A549 (cell line): ENCODE data around the gene ZNF286A. TPM values are rescaled to one million over a fixed set of nuclear protein-coding genes. Genes with fewer than 3 reads are reported as not detected.
"Not testable (repeated sequence)": the region's sequence is repeated elsewhere in the genome, so short reads cannot be mapped to it uniquely, and the experiment has no call there.

Source experiments
- ATAC-seq, 2 experiments: fragments of 200-7000 bp in 1 of 2; fragments of >200 bp in 1 of 2; cut with Nextera tagmentation in 1 of 2; cut with Tn5 transposase in 1 of 2; 3 replicates each; pipeline versions ENCODE4 v1.8.0 to v1.9.1; 2018 to 2020; ENCODE audit warnings: mild to moderate bottlenecking in 1 of 2, moderate library complexity in 1 of 2
- CTCF ChIA-PET: fragments of 300-600 bp; sonication (Branson Sonifier 250); formaldehyde crosslinking; extraction: SDS; loops from one replicate; lab custom pipeline; 2021; ENCODE audit warnings: antibody characterized with exemption, inconsistent platforms; lab: Yijun Ruan, JAX
- POLR2A ChIA-PET: fragments of 350-600 bp; formaldehyde crosslinking; extraction: SDS; loops from one replicate; lab custom pipeline; 2021; ENCODE audit warnings: antibody characterized with exemption, inconsistent platforms; lab: Yijun Ruan, JAX
- DNase-seq, 2 experiments: peaks; one replicate each; pipeline versions ENCODE4 v3.0.0 to v3.0.0-alpha.2; 2011 to 2016; ENCODE audit warnings: low read depth in 1 of 2, low spot score in 1 of 2
- FAIRE-seq: peaks from 2 replicates; lab custom pipeline; 2011; peaks lifted over from hg19 to GRCh38; lab: Jason Lieb, UNC
- H3K27ac ChIP-seq, 2 experiments: fragments of >200 bp; sonication (Bioruptor Twin); formaldehyde crosslinking; 3 replicates each; pipeline ENCODE4 v1.5.1; 2016 to 2017
- H3K4me1 ChIP-seq: fragments of >200 bp; sonication (Bioruptor Twin); formaldehyde crosslinking; 3 replicates; pipeline ENCODE4 v1.6.1; 2016
- H3K4me2 ChIP-seq: fragments of >200 bp; sonication (Bioruptor Twin); formaldehyde crosslinking; 3 replicates; pipeline ENCODE4 v1.6.1; 2016
- H3K4me3 ChIP-seq: fragments of >200 bp; sonication (Bioruptor Twin); formaldehyde crosslinking; 3 replicates; pipeline ENCODE4 v1.5.1; 2016
- H3K9me3 ChIP-seq: fragments of >200 bp; sonication (Bioruptor Twin); formaldehyde crosslinking; 3 replicates; pipeline ENCODE4 v1.6.1; 2016
- CEBPB ChIP-seq, 2 experiments: fragments of >200 bp in 1 of 2; sonication (Bioruptor Twin) in 1 of 2; formaldehyde crosslinking in 1 of 2; IDR thresholded peaks; 2 replicates each; pipeline ENCODE4 v1.6.1; 2012 to 2016
- CHD2 ChIP-seq: fragments of 150-350 bp; IDR thresholded peaks from 2 replicates; pipeline ENCODE4 v1.6.1; 2014; ENCODE audit warnings: low read length; ENCODE audit not compliant: partially characterized antibody
- EHF ChIP-seq: fragments of 250-450 bp; sonication (Bioruptor Pico); IDR thresholded peaks from 2 replicates; pipeline ENCODE4 v1.5.0; 2020; ENCODE audit warnings: mild to moderate bottlenecking
- FOXS1 ChIP-seq: fragments of 250-450 bp; sonication (Bioruptor Pico); IDR thresholded peaks from 2 replicates; pipeline ENCODE4 v1.5.0; 2020; ENCODE audit warnings: mild to moderate bottlenecking, moderate library complexity
- GATA3 ChIP-seq: IDR thresholded peaks from 2 replicates; pipeline ENCODE4 v1.6.1; 2012; ENCODE audit warnings: borderline replicate concordance
- HDAC2 ChIP-seq: fragments of 200-600 bp; sonication (generic); IDR thresholded peaks from 2 replicates; pipeline ENCODE4 v1.6.1; 2016
- HOXB5 ChIP-seq: fragments of 250-450 bp; sonication (Bioruptor Pico); IDR thresholded peaks from 2 replicates; pipeline ENCODE4 v1.5.0; 2020; ENCODE audit warnings: mild to moderate bottlenecking, moderate library complexity
- JUN ChIP-seq, 2 experiments: fragments of >200 bp; sonication (Bioruptor Twin); formaldehyde crosslinking; IDR thresholded peaks; 2 replicates in 1 of 2; 3 replicates in 1 of 2; pipeline ENCODE4 v1.6.1; 2016 to 2017
- MAZ ChIP-seq: fragments of 150-350 bp; IDR thresholded peaks from 2 replicates; pipeline ENCODE4 v1.6.1; 2014; ENCODE audit warnings: antibody characterized with exemption, low read depth, low read length, borderline replicate concordance
- MYC ChIP-seq: IDR thresholded peaks from 2 replicates; pipeline ENCODE4 v1.6.1; 2012; ENCODE audit warnings: mild to moderate bottlenecking, inconsistent platforms, low read length, improper control_type of control experiment, borderline replicate concordance
- NFE2L2 ChIP-seq: fragments of 150-350 bp; conservative IDR thresholded peaks from 2 replicates; pipeline ENCODE4 v1.6.1; 2014; ENCODE audit warnings: low read length
- NPAS2 ChIP-seq: fragments of 250-450 bp; sonication (Bioruptor Pico); IDR thresholded peaks from 2 replicates; pipeline ENCODE4 v1.8.0; 2022; ENCODE audit warnings: mild to moderate bottlenecking, moderate library complexity, borderline replicate concordance
- POLR2A ChIP-seq: IDR thresholded peaks from 2 replicates; pipeline ENCODE4 v1.6.1; 2012; ENCODE audit warnings: mild to moderate bottlenecking, low read length
- POLR2AphosphoS2 ChIP-seq: conservative IDR thresholded peaks from 2 replicates; pipeline ENCODE4 v1.6.1; 2012; ENCODE audit warnings: low read length, improper control_type of control experiment, inconsistent platforms
- RARB ChIP-seq: fragments of 250-450 bp; sonication (Bioruptor Pico); IDR thresholded peaks from 2 replicates; pipeline ENCODE4 v1.8.0; 2021; ENCODE audit warnings: mild to moderate bottlenecking, moderate library complexity
- SMC3 ChIP-seq: fragments of >200 bp; sonication (Bioruptor Twin); formaldehyde crosslinking; IDR thresholded peaks from 3 replicates; pipeline ENCODE4 v1.6.1; 2018; ENCODE audit warnings: inconsistent platforms
- ZFP36 ChIP-seq: fragments of 450-650 bp; IDR thresholded peaks from 2 replicates; pipeline ENCODE4 v1.6.1; 2014; ENCODE audit warnings: borderline replicate concordance; ENCODE audit not compliant: partially characterized antibody
- WGBS: methylation state at CpG from one replicate; pipeline ENCODE4 v1.1.6; 2017; ENCODE audit errors: missing lambda C conversion rate; 5-methylcytosine and 5-hydroxymethylcytosine counted together
- polyA plus RNA-seq, 4 experiments: library from polyadenylated mRNA; depleted of rRNA in 3 of 4; stranded (reverse); fragments of >200 nt; fragmentation: RNase III in 1 of 4; extraction: RNeasy Plus Mini Kit Qiagen cat#74134 plus additional on column Dnase treatment in 1 of 4; gene quantifications; 2 replicates in 3 of 4; 3 replicates in 1 of 4; pipeline ENCODE4 v1.2.3, GENCODE V29; 2011 to 2017
- TF ChIP-seq, protein P1 (sequence below): fragments of 250-450 bp; sonication (Bioruptor Pico); IDR thresholded peaks from 2 replicates; pipeline ENCODE4 v1.5.0; 2020; ENCODE audit warnings: low read depth, mild to moderate bottlenecking, moderate library complexity
- TF ChIP-seq, protein P2 (sequence below): IDR thresholded peaks from 2 replicates; pipeline ENCODE4 v1.6.1; 2012
- TF ChIP-seq, protein P3 (sequence below): fragments of 450-650 bp; IDR thresholded peaks from 2 replicates; pipeline ENCODE4 v1.6.1; 2014; ENCODE audit warnings: antibody characterized with exemption
- TF ChIP-seq, protein P4 (sequence below): fragments of >200 bp; sonication (Bioruptor Twin); formaldehyde crosslinking; IDR thresholded peaks from 3 replicates; pipeline ENCODE4 v1.6.1; 2016
- TF ChIP-seq, protein P5 (sequence below): fragments of 150-350 bp; IDR thresholded peaks from 2 replicates; pipeline ENCODE4 v1.6.1; 2014; ENCODE audit warnings: low read depth, mild to moderate bottlenecking, low read length

Gene ZNF286A
- polyA plus RNA-seq, 2 of the 4 experiments (the other 2 are of a cell fraction) = 43.8 to 49.6 TPM

DNA sequence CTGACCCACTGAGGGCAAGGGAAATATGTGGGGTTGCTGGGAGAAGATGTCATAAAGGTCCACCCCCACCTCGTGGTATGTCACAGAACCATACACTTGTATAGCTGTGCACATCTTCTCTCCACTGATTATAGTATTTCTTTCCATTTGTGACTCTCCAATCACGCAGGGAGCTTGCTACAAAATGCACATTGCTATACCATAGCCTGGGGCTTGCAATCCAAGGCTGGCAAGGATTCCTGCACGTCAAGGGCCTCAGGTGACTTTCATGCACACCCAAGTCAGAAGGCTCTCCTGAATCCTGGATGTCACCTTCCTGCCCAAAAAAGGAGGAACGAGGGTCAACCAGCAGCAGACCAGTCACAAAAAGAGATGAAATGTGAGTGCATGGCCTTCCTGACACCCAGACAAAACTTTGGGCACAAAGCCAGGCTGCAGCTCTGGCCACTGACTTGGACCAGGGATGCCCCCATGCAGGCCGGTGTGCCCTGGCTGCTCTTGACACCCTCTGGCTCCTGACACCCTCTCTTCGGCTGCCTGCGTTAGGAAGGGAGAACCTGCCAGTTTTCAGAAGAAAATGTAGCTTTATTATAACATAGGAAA, 44.6 kb downstream of the ZNF286A start:
- POLR2A ChIA-PET = no interaction called here

DNA sequence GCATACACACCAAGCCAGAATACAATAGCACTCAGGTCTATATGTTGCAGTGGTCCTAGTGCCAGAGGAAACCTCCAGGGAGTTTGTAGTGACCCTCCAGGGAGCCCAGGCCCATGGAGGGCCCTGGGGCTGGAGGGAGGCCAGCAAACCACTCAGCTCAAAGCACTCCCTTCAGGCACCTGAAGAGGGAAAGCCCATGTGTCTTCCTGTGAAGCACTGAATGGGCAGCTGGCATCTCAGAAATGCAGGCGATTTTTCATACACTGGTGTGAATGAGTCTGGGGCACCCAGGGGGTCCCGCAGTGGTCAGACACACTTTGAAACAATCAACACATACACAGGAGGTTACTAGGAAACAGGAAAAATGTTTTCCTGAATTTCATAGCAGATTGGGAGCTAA, 45.3 kb downstream of the ZNF286A start:
- Histone ChIP-seq H3K4me2 (no peak overlapping the region), H3K4me1 (no peaks in the 10 kb centered on the region), H3K4me3 (no peak overlapping the region), H3K27ac (no peak overlapping the region), H3K9me3 (no peaks in the 10 kb centered on the region)
- ATAC-seq = peak in 1 of 2 experiments; percentile 41; a peak in 2 of 6 replicates
- POLR2A ChIA-PET = no interaction called here
- no peak for DNase-seq
- CTCF ChIA-PET = no interaction called here
- WGBS = 21% methylated on average over 2 of the region's 2 CpGs
- FAIRE-seq = no peak
- TF ChIP-seq, protein P1, sequence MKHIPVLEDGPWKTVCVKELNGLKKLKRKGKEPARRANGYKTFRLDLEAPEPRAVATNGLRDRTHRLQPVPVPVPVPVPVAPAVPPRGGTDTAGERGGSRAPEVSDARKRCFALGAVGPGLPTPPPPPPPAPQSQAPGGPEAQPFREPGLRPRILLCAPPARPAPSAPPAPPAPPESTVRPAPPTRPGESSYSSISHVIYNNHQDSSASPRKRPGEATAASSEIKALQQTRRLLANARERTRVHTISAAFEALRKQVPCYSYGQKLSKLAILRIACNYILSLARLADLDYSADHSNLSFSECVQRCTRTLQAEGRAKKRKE (CRISPR knock-in tag) = no peak
- TF ChIP-seq HDAC2 (no peak), MAZ (no peak), CHD2 (no peak)
- TF ChIP-seq, protein P2, sequence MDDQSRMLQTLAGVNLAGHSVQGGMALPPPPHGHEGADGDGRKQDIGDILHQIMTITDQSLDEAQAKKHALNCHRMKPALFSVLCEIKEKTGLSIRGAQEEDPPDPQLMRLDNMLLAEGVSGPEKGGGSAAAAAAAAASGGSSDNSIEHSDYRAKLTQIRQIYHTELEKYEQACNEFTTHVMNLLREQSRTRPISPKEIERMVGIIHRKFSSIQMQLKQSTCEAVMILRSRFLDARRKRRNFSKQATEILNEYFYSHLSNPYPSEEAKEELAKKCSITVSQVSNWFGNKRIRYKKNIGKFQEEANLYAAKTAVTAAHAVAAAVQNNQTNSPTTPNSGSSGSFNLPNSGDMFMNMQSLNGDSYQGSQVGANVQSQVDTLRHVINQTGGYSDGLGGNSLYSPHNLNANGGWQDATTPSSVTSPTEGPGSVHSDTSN = no peak
- TF ChIP-seq, protein P3, sequence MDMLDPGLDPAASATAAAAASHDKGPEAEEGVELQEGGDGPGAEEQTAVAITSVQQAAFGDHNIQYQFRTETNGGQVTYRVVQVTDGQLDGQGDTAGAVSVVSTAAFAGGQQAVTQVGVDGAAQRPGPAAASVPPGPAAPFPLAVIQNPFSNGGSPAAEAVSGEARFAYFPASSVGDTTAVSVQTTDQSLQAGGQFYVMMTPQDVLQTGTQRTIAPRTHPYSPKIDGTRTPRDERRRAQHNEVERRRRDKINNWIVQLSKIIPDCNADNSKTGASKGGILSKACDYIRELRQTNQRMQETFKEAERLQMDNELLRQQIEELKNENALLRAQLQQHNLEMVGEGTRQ = no peak

More for the DNA sequence above, 44.6 kb downstream of the ZNF286A start:
- FAIRE-seq (no peak), DNase-seq (no peak), ATAC-seq (no peak)
- H3K4me1 ChIP-seq = no peaks in the 10 kb centered on the region
- WGBS = 55% methylated on average over 7 of the region's 7 CpGs
- H3K9me3 ChIP-seq = no peaks in the 10 kb centered on the region
- H3K4me2 ChIP-seq = no peak overlapping the region
- CTCF ChIA-PET = no interaction called here
- H3K27ac ChIP-seq = no peak overlapping the region
- H3K4me3 ChIP-seq = no peak overlapping the region
- TF ChIP-seq NPAS2 (CRISPR knock-in tag) (no peak), CHD2 (no peak), CEBPB (IDR thresholded peaks at IDR 0.05) (no peak), RARB (CRISPR knock-in tag) (no peak), NFE2L2 (no peak), ZFP36 (no peak), GATA3 (no peak), JUN (IDR thresholded peaks at IDR 0.05) (no peak), EHF (CRISPR knock-in tag) (no peak), SMC3 (no peak), FOXS1 (CRISPR knock-in tag) (no peak), POLR2AphosphoS2 (no peak), MYC (no peak), HOXB5 (CRISPR knock-in tag) (no peak), POLR2A (no peak)
- TF ChIP-seq, protein P4, sequence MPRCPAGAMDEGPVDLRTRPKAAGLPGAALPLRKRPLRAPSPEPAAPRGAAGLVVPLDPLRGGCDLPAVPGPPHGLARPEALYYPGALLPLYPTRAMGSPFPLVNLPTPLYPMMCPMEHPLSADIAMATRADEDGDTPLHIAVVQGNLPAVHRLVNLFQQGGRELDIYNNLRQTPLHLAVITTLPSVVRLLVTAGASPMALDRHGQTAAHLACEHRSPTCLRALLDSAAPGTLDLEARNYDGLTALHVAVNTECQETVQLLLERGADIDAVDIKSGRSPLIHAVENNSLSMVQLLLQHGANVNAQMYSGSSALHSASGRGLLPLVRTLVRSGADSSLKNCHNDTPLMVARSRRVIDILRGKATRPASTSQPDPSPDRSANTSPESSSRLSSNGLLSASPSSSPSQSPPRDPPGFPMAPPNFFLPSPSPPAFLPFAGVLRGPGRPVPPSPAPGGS = no peak
- TF ChIP-seq, protein P5, sequence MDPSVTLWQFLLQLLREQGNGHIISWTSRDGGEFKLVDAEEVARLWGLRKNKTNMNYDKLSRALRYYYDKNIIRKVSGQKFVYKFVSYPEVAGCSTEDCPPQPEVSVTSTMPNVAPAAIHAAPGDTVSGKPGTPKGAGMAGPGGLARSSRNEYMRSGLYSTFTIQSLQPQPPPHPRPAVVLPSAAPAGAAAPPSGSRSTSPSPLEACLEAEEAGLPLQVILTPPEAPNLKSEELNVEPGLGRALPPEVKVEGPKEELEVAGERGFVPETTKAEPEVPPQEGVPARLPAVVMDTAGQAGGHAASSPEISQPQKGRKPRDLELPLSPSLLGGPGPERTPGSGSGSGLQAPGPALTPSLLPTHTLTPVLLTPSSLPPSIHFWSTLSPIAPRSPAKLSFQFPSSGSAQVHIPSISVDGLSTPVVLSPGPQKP = no peak
- TF ChIP-seq, protein P3 = no peak

DNA sequence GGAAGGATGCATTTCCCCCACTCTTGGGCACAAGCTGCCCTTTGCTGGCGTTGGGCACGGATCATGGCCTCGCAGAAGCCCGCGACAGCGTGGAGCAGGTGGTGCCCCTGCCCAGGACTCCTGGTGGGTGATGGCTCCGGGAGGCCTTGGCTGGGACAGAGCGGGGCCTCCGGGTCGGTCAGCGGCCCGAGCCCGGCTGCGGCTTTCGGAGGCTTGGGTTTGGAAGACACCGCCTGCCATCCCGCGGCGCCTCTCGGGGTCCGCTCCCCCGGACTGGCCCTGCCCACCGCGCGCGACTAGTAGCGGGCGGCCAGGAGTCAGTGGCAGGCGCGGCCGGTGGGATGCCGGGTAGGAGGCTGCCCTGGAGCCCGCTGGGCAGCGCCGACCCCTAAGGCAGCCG, 49.9 kb downstream of the ZNF286A start:
- H3K9me3 ChIP-seq, FAIRE-seq, H3K4me3 ChIP-seq, DNase-seq, POLR2A ChIA-PET, CTCF ChIA-PET, H3K4me2 ChIP-seq, H3K27ac ChIP-seq, H3K4me1 ChIP-seq, ATAC-seq: not testable (repeated sequence)
- WGBS = 91% methylated on average over 24 of the region's 36 CpGs

DNA sequence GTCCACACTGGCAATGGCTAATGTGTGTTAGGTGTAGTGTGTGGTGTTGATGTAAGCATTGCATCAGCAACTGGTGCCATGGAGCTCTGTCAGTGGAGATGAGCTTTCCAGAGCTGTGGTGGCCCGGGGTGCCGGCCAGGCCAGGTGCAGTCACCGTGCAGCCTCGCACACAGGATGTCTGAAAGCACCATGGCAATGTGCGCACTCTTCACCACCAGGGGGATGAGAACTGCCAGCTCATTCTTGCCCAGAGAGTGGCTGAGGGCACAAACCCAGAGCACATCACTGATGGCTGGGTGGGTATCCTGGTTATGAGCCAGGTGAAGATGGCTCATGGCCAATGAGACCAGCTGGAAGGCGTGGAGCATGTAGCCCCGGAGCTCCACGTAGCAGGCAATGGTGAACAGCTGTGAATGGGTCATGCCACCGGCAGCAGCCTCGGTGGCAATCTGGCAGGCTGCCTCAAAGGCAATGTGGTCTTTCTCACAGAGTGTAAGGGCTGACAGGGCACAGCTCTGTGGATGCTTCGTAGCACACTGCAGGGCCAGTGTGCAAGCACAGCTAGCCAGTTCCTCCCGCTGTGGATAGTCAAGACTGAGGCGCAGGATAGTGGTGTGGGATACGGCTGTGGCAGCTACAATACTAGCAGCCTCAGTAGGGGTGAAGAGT, 69.4 kb downstream of the ZNF286A start:
- CTCF ChIA-PET, POLR2A ChIA-PET, H3K27ac ChIP-seq, H3K4me2 ChIP-seq, H3K4me3 ChIP-seq, FAIRE-seq, H3K9me3 ChIP-seq, DNase-seq, H3K4me1 ChIP-seq: not testable (repeated sequence)
- peak; percentile 73 to 87; a peak in 5 of 6 replicates for ATAC-seq
- 90% methylated on average over 4 of the region's 14 CpGs for whole genome bisulfite sequencing
